HG03521 (cell line): ENCODE results near the gene CNGB1.
"Not testable (repeated sequence)": the region's sequence is repeated elsewhere in the genome, so short reads cannot be mapped to it uniquely, and the experiment has no call there.

Experiments
- ATAC-seq: cut with Tn5 transposase; IDR thresholded peaks from one replicate; pipeline ENCODE4 v1.9.1; 2021; ENCODE audit warnings: mild to moderate bottlenecking, moderate library complexity; ENCODE audit not compliant: unreplicated experiment

The CNGB1 gene

DNA sequence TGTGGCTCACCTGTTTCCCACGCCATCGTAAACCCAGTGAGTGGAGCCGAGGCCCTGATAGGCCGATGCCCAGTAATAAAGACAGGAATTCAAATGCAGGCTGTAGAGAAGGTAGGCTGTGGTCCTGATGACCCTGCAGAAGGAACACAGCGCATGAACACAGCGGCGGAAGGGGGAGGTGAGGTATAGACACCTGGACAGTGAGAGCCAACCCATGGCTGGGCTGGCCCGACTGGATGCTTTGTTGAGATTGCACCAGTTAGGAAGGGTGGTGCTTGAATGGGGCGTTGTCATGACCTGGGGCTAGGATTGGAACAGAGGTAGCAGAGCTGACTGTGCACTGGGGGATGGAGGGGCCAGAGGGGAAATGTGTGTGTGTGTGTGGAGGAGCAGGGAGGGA, 59.2 kb downstream of the CNGB1 start:
- ATAC-seq: no peak

- no peak for ATAC-seq
Measured at GRCh38 chr16:57910696-57911095, 60.2 kb downstream of the CNGB1 start.

GRCh38 chr16:57908409-57908987, 62.4 kb downstream of the CNGB1 start:
- ATAC-seq: no peak

- ATAC-seq: no peak
Measured at GRCh38 chr16:57906382-57907316, 64.3 kb downstream of the CNGB1 start.

DNA sequence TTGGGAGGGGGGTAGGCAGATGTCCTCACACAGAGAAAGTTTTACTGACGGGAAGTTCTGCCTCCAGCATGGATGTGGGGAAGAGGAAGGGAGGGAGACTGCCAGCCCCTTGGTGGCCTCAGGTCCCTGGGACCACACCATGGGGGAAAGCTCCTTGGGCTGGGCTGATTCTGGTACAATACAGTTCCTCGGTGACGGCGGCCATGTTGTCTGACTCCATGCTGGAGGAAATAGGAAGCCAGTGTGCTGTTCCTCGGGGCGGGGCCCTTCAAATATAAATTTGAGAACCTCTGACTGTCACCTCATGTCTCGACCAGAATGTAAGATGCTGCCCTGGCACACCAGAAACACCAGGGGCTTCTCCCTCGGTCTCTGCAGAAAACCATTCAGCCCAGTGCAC, 66.8 kb downstream of the CNGB1 start:
- ATAC-seq: no peak

DNA sequence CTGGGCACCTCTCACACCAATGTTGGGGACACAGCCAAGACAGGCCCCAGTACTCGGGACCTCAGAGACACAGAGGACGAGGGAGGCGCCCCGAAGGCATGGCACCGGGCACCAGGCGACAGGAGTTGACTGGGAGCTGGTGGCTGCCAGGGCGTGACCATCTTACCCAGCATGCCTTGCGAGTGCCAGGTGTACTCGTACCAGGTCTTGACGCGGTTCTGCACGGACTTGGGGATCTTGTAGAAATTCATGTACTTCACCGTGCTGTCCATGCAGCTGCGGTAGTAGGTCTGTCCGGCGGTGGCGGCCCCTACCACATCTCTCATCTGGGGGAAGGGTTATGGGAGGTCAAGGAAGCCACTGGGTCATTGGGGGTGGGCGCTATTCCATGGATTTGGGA, 67.3 kb downstream of the CNGB1 start:
- no peak for ATAC-seq

DNA sequence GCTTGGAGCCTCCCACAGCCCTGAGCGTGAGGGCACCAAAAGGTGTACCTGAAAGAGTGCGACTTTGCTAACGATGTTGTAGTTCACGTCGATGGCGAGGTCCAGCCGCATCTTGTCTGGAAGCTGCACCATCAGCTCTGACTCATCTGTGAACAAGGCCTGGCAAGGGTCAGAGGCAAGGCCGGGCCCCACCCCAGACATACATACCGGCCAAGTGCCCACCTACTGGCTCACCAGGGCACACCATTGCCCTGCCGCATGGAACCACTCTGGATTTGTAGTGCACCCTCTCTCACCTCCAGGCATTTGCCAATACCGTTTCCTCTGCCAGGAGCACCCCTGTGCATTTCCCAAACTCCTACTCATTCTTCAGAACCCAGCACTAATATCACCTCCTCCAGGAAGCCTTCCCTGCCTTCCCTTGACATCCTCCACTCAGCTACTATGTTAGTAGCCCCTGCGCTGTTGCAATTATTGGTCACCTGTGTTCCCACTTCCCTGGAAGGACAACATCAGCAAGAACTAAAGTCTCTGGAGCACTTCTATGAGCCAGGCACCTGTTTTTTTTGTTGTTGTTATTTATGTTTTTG, 69.4 kb downstream of the CNGB1 start:
- ATAC-seq: no peak

GRCh38 chr16:57900796-57901479, 70.0 kb downstream of the CNGB1 start:
- ATAC-seq: no peak

- no peak for ATAC-seq
Measured at GRCh38 chr16:57899771-57900661, 70.9 kb downstream of the CNGB1 start.

- ATAC-seq: no peak
Measured at GRCh38 chr16:57898961-57899360, 72.0 kb downstream of the CNGB1 start.

GRCh38 chr16:57897996-57898395, 72.9 kb downstream of the CNGB1 start:
- no peak for ATAC-seq

DNA sequence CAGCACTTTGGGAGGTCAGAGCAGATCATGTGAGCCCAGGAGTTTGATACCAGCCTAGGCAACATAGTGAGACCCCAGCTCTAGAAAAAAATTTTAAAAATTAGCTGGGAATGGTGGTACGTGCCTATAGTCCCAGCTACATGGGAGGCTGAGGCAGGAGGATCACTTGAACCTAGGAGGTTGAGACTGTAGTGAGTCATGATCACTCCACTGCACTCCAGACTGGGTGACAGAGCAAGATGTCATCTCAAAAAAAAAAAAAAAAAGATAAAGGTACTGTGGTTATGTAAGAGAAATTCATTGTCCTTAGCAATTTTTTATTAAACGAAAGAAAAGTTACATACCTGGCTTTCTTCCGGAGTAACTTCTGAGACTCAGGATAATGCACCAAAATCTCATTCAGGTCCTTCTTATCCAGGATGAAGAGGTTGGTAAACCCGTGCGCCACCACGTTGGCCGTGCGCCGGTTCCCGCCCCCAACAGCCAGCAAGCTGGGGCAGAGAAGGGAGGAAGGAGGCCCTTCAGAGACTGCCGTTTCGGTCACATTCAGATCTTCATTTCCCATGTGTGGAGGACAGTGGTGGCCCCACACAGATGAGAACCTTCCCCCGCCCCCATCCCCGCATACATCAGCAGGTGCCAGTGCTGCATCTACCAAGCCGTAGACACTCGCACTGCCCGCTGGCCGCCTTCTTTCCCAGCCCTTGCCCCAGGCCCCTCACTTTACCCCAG, 73.7 kb downstream of the CNGB1 start:
- ATAC-seq: no peak

DNA sequence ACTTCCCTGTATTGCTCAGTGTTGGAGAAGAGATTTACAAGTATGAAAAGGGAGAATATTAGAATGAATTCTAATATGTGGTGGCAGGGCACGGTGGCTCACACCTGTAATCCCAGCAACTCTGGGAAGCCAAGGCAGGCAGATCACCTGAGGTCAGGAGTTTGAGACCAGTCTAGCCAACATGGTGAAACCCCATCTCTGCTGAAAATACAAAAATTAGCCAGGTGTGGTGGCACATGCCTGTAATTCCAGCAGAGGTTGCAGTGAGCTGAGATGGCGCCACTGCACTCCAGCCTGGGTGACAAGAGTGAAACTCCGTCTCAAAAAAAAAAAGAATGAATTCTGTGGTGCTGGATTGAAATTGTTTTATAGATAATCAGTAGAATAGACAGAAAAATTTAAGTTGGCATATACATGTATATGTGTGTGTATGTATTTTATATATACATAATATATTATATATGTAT, 75.8 kb downstream of the CNGB1 start:
- not testable (repeated sequence) for ATAC-seq

DNA sequence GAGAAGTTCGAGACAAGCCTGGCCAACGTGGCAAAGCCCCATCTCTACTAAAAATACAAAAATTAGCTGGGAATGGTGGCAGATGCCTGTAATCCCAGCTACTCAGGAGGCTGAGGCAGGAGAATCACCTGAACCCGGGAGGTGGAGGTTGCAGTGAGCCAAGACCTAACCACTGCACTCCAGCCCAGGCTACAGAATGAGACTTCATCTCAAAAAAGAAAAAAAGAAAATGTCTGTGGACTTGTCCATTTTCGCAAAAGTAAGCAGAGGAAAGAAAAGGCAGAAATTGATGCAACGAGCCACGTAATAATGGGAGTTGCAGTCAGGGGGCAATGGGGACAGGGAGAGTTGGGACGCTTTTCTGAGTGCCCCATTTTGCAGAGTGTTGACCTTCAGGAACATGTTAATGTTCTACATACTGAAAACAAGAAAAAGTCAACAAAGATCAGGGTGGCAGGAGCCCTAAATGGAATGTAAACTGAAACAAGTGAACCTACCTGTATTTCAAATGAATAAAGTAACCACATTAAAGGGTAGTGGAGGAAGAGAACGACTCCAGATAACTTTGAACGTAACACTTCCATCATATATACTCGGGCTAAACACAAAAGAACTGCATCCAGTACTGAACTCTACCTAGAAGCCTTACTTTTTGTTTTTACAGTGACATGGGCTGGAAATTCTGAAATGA, 76.4 kb downstream of the CNGB1 start:
- ATAC-seq: no peak

DNA sequence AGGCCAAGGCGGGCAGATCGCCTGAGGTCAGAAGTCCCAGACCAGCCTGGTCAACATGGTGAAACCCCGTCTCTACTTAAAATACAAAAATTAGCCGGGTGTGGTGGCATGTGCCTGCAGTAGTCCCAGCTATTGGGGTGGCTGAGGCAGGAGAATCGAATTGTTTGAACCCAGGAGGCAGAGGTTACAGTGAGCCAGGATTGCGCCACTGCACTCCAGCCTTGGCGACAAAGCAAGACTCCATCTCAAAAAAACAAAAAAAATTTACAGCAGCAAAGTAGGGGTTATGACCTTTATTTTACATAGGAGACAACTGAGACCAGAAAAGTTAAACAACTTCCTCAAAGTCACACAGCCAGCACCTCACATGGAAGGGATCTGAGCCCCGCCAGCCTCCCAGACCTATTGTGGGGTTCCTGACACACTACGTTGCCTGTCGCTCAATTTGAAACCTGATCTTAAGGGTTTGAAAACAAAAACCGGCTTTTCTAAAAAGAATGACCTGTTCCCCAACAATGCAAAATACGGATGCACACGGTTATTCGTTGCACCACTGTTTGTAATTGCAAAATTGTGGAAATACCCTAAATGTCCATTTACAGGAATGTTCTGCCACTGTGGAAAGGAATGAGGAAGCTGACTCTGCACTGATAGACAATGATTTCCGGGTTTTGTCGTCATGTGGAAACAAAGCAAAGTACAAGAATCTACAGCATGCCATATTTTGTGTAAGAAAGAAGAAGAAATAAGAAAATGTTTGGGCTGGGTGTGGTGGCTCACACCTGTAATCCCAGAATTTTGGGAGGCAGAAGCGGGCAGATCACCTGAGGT, 77.2 kb downstream of the CNGB1 start:
- ATAC-seq: no peak

DNA sequence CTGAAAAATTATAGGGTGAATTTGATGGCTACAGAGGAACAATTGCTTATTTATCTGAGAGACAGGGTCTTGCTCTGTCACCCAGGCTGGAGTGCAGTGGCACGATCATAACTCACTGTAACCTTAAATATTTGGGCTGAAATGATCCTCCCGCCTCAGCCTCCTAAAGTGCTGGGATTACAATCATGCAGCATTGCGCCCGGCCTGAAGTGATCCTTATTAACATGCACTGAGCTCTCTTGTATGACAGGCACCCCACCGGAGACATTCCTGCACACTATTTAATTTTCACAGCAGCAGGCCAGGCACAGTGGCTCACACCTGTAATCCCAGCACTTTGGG, 77.7 kb downstream of the CNGB1 start:
- no peak for ATAC-seq

GRCh38 chr16:57892447-57893096, 78.4 kb downstream of the CNGB1 start:
- ATAC-seq: no peak

DNA sequence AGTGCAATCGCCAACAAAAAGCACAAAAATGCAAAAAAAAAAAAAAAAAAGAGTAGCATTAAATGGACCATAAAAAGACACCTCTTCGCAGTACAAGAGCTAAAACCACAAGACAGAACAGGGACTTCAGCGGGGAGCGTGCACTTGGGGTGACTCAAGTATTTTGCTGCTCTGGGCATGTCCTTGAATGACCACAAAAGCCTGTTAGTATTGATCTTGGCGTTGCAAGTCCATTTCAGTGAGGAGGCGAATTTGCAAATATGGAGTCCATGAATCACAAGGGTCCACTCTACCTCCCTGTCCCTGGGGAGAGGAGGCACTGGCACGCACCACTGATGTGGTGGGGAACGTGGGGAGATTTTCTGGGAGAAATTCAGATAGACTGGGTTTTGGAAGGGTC, 78.9 kb downstream of the CNGB1 start:
- no peak for ATAC-seq
